NCI-H510A (cell line): ENCODE measurements around the gene UPB1.
"Not testable (repeated sequence)": the region's sequence is repeated elsewhere in the genome, so short reads cannot be mapped to it uniquely, and the experiment has no call there.

ENCODE experiments used
- DNase-seq: peaks from one replicate; lab custom pipeline; 2025; lab: John Stamatoyannopoulos, UW

UPB1 gene

GRCh38 chr22:24504956-24505736 lies 10.0 kb downstream of the UPB1 start:
- DNase-seq, result no peak

- peak; percentile 77 for DNase-seq
These were observed 11.8 kb downstream of the UPB1 start for GRCh38 chr22:24506802-24507438.

- no peak for DNase-seq
These were observed 12.6 kb downstream of the UPB1 start for GRCh38 chr22:24507716-24508115.

- no peak for DNase-seq
These were observed 15.8 kb downstream of the UPB1 start for GRCh38 chr22:24510637-24511625.

- no peak for DNase-seq
These were observed 16.9 kb downstream of the UPB1 start for GRCh38 chr22:24512043-24512442.

- DNase-seq, result no peak
These were observed 18.5 kb downstream of the UPB1 start for GRCh38 chr22:24513378-24514240.

- no peak for DNase-seq
These were observed 19.3 kb downstream of the UPB1 start for GRCh38 chr22:24514241-24515026.

GRCh38 chr22:24515027-24515338 lies 19.9 kb downstream of the UPB1 start:
- no peak for DNase-seq

GRCh38 chr22:24516301-24516737 lies 21.2 kb downstream of the UPB1 start:
- DNase-seq, result no peak

GRCh38 chr22:24517446-24517845 lies 22.3 kb downstream of the UPB1 start:
- DNase-seq, result no peak

GRCh38 chr22:24518228-24518627 lies 23.1 kb downstream of the UPB1 start:
- DNase-seq, result no peak

GRCh38 chr22:24518771-24519485 lies 23.8 kb downstream of the UPB1 start:
- no peak for DNase-seq

GRCh38 chr22:24519496-24519895 lies 24.4 kb downstream of the UPB1 start:
- DNase-seq, result no peak

GRCh38 chr22:24521791-24522245 lies 26.7 kb downstream of the UPB1 start:
- peak; percentile 69 for DNase-seq

GRCh38 chr22:24523873-24524272 lies 28.7 kb downstream of the UPB1 start:
- no peak for DNase-seq

- DNase-seq, result peak; percentile 32
These were observed 30.4 kb downstream of the UPB1 start for GRCh38 chr22:24525416-24526037.

- DNase-seq, result no peak
These were observed 31.1 kb downstream of the UPB1 start for GRCh38 chr22:24526191-24526590.

- no peak for DNase-seq
These were observed 34.8 kb downstream of the UPB1 start for GRCh38 chr22:24529898-24530297.

GRCh38 chr22:24530968-24531367 lies 35.8 kb downstream of the UPB1 start:
- not testable (repeated sequence) for DNase-seq
